H1 (cell line): ENCODE measurements around the gene ABL2. TPM values are rescaled to one million over a fixed set of nuclear protein-coding genes. Genes with fewer than 3 reads are reported as not detected.

Source experiments
- CTCF ChIA-PET: fragments of 300-600 bp; sonication (Branson Sonifier 250); formaldehyde crosslinking; loops from one replicate; lab custom pipeline; 2021; ENCODE audit not compliant: partially characterized antibody; lab: Charles Lee
- POLR2A ChIA-PET: fragments of 300-600 bp; sonication (Branson Sonifier 250); formaldehyde crosslinking; loops from one replicate; lab custom pipeline; 2021; ENCODE audit warnings: inconsistent platforms; ENCODE audit not compliant: partially characterized antibody; lab: Charles Lee
- DNase-seq, 2 experiments: peaks; one replicate each; pipeline versions ENCODE4 v3.0.0 to v3.0.0-alpha.2; 2010 to 2022; ENCODE audit warnings: low spot score in 2 of 2, low read depth in 1 of 2, mixed read lengths in 1 of 2
- FAIRE-seq: peaks from 2 replicates; lab custom pipeline; 2011; peaks lifted over from hg19 to GRCh38; lab: Jason Lieb, UNC
- H2AFZ ChIP-seq: 2 replicates; pipeline ENCODE4 v1.8.1; 2012; ENCODE audit warnings: low read length, inconsistent platforms
- H2AK5ac ChIP-seq: 2 replicates; pipeline ENCODE4 v1.6.1; 2013; ENCODE audit warnings: low read depth, low read length
- H2BK120ac ChIP-seq: replicated peaks from 2 replicates; pipeline ENCODE3; 2013; ENCODE audit warnings: low read depth, low read length, inconsistent platforms
- H2BK12ac ChIP-seq: 2 replicates; pipeline ENCODE4 v1.6.1; 2013; ENCODE audit warnings: low read depth, low read length
- H2BK15ac ChIP-seq: 2 replicates; pipeline ENCODE4 v1.6.1; 2013; ENCODE audit warnings: low read length
- H2BK20ac ChIP-seq: 2 replicates; pipeline ENCODE4 v1.6.1; 2013; ENCODE audit warnings: low read length
- H2BK5ac ChIP-seq: 2 replicates; pipeline ENCODE4 v1.6.1; 2013; ENCODE audit warnings: low read depth, low read length
- H3K14ac ChIP-seq: 2 replicates; pipeline ENCODE4 v1.6.1; 2013; ENCODE audit warnings: inconsistent platforms; ENCODE audit not compliant: insufficient read length
- H3K18ac ChIP-seq: 2 replicates; pipeline ENCODE4 v1.6.1; 2013; ENCODE audit warnings: low read length; ENCODE audit errors: extremely low read depth
- H3K23ac ChIP-seq: 2 replicates; pipeline ENCODE4 v1.6.1; 2013; ENCODE audit warnings: inconsistent platforms; ENCODE audit not compliant: insufficient read length
- H3K23me2 ChIP-seq: 2 replicates; pipeline ENCODE4 v1.6.1; 2013; ENCODE audit warnings: low read depth, low read length
- H3K27ac ChIP-seq: 2 replicates; pipeline ENCODE4 v1.6.1; 2011; ENCODE audit warnings: low read depth, low read length, inconsistent platforms
- H3K27me3 ChIP-seq, 4 experiments: replicated peaks in 1 of 4; 1 replicate in 1 of 4; 2 replicates in 3 of 4; pipeline versions ENCODE4 v1.6.1 to v1.8.1; 2011 to 2013; ENCODE audit warnings: low read length in 3 of 4, mild to moderate bottlenecking in 3 of 4, inconsistent platforms in 2 of 4, mixed read lengths in 2 of 4, moderate library complexity in 1 of 4; ENCODE audit not compliant: control insufficient read depth in 3 of 4, insufficient read depth in 3 of 4; ENCODE audit errors: extremely low read depth in 1 of 4
- H3K36me3 ChIP-seq, 4 experiments: 2 replicates each; pipeline versions ENCODE4 v1.6.1 to v1.8.1; 2011 to 2013; ENCODE audit warnings: mild to moderate bottlenecking in 4 of 4, low read length in 3 of 4, moderate library complexity in 2 of 4, control low read depth in 1 of 4, inconsistent platforms in 1 of 4; ENCODE audit not compliant: insufficient read depth in 4 of 4, control insufficient read depth in 2 of 4
- H3K4ac ChIP-seq: replicated peaks from 2 replicates; pipeline ENCODE3; 2013; ENCODE audit warnings: low read length, low read depth, mixed read lengths, inconsistent platforms; ENCODE audit not compliant: insufficient read length
- H3K4me1 ChIP-seq, 4 experiments: replicated peaks in 1 of 4; 1 replicate in 1 of 4; 2 replicates in 3 of 4; pipeline versions ENCODE4 v1.6.1 to v1.8.1; 2011 to 2013; ENCODE audit warnings: low read length in 3 of 4, inconsistent platforms in 2 of 4, mixed read lengths in 1 of 4; ENCODE audit not compliant: insufficient read depth in 4 of 4, control insufficient read depth in 3 of 4
- H3K4me2 ChIP-seq, 2 experiments: 2 replicates each; pipeline versions ENCODE4 v1.6.1 to v1.8.1; 2011 to 2013; ENCODE audit warnings: low read depth in 2 of 2, low read length in 2 of 2, control low read depth in 1 of 2, inconsistent platforms in 1 of 2, mild to moderate bottlenecking in 1 of 2; ENCODE audit not compliant: insufficient read depth in 1 of 2
- H3K4me3 ChIP-seq, 4 experiments: fragments of 200-600, 300-600 bp in 1 of 4; sonication (generic), shearing (Covaris generic), sonication (Bioruptor Twin) in 1 of 4; 2 replicates each; pipeline versions ENCODE4 v1.5.1 to v1.8.1; 2011 to 2016; ENCODE audit warnings: low read length in 4 of 4, low read depth in 3 of 4, control low read depth in 2 of 4, inconsistent platforms in 2 of 4, mild to moderate bottlenecking in 2 of 4, mixed read lengths in 1 of 4, moderate library complexity in 1 of 4; ENCODE audit not compliant: insufficient read depth in 2 of 4; ENCODE audit errors: extremely low read depth in 1 of 4
- H3K56ac ChIP-seq: replicated peaks from 2 replicates; pipeline ENCODE3; 2013; ENCODE audit warnings: low read depth, mild to moderate bottlenecking, mixed read lengths, low read length, inconsistent platforms; ENCODE audit not compliant: insufficient read length
- H3K79me1 ChIP-seq: 2 replicates; pipeline ENCODE4 v1.6.1; 2013; ENCODE audit warnings: low read depth, low read length, control low read depth
- H3K79me2 ChIP-seq, 2 experiments: 2 replicates each; pipeline versions ENCODE4 v1.6.1 to v1.8.1; 2012 to 2013; ENCODE audit warnings: low read length in 2 of 2, mild to moderate bottlenecking in 2 of 2, inconsistent platforms in 1 of 2; ENCODE audit not compliant: insufficient read depth in 2 of 2, control insufficient read depth in 1 of 2
- H3K9ac ChIP-seq, 4 experiments: replicated peaks in 1 of 4; 1 replicate in 1 of 4; 2 replicates in 3 of 4; pipeline versions ENCODE4 v1.6.1 to v1.8.1; 2011 to 2013; ENCODE audit warnings: low read depth in 3 of 4, low read length in 3 of 4, control low read depth in 2 of 4, mild to moderate bottlenecking in 2 of 4, moderate library complexity in 2 of 4, inconsistent platforms in 1 of 4; ENCODE audit errors: extremely low read depth in 1 of 4
- H3K9me3 ChIP-seq, 2 experiments: 2 replicates each; pipeline versions ENCODE4 v1.6.1 to v1.8.1; 2012 to 2013; ENCODE audit warnings: mild to moderate bottlenecking in 2 of 2, moderate library complexity in 2 of 2, control low read depth in 1 of 2, inconsistent platforms in 1 of 2, low read depth in 1 of 2, low read length in 1 of 2, mixed read lengths in 1 of 2; ENCODE audit not compliant: insufficient read depth in 2 of 2
- H4K20me1 ChIP-seq, 2 experiments: replicated peaks in 1 of 2; 2 replicates each; pipeline versions ENCODE3 to v1.8.1; 2011 to 2013; ENCODE audit warnings: inconsistent platforms in 2 of 2, low read length in 2 of 2, mild to moderate bottlenecking in 1 of 2; ENCODE audit not compliant: insufficient read depth in 2 of 2, control insufficient read depth in 1 of 2
- H4K5ac ChIP-seq: 2 replicates; pipeline ENCODE4 v1.6.1; 2013; ENCODE audit warnings: low read length, low read depth, mixed read lengths, inconsistent platforms; ENCODE audit not compliant: insufficient read length
- H4K8ac ChIP-seq: 2 replicates; pipeline ENCODE4 v1.8.0; 2013; ENCODE audit warnings: mild to moderate bottlenecking, moderate library complexity, low read length, inconsistent platforms; ENCODE audit not compliant: insufficient read depth; ENCODE audit errors: extremely low read depth
- H4K91ac ChIP-seq: replicated peaks from 2 replicates; pipeline ENCODE3; 2013; ENCODE audit warnings: low read length, mixed read lengths, inconsistent platforms; ENCODE audit not compliant: insufficient read length
- ASH2L ChIP-seq: fragments of 200-600, 300-600 bp; sonication (generic); IDR thresholded peaks from one replicate; pipeline ENCODE4 v1.7.1; 2017; ENCODE audit warnings: low read length
- BACH1 ChIP-seq: IDR thresholded peaks from 2 replicates; pipeline ENCODE4 v1.6.1; 2012; ENCODE audit warnings: low read length, improper control_type of control experiment
- CEBPB ChIP-seq: IDR thresholded peaks from 2 replicates; pipeline ENCODE4 v1.6.1; 2012; ENCODE audit warnings: low read depth, low read length
- CHD1 ChIP-seq: IDR thresholded peaks from 2 replicates; pipeline ENCODE4 v1.6.1; 2012; ENCODE audit warnings: low read depth, low read length, improper control_type of control experiment
- CHD2 ChIP-seq: IDR thresholded peaks from 2 replicates; pipeline ENCODE4 v1.6.1; 2012; ENCODE audit warnings: low read length, improper control_type of control experiment
- GTF2F1 ChIP-seq: IDR thresholded peaks from 2 replicates; pipeline ENCODE4 v1.6.1; 2012; ENCODE audit warnings: low read depth, low read length, improper control_type of control experiment, borderline replicate concordance
- NRF1 ChIP-seq: IDR thresholded peaks from 2 replicates; pipeline ENCODE4 v1.6.1; 2011; ENCODE audit warnings: mild to moderate bottlenecking, low read depth, low read length, improper control_type of control experiment
- PHF8 ChIP-seq: fragments of 200-600 bp; sonication (generic); conservative IDR thresholded peaks from 2 replicates; pipeline ENCODE4 v1.7.1; 2012; ENCODE audit warnings: low read depth, mild to moderate bottlenecking, inconsistent platforms, low read length, moderate library complexity
- POU5F1 ChIP-seq: IDR thresholded peaks from 2 replicates; pipeline ENCODE4 v1.6.1; 2011; ENCODE audit warnings: low read depth, mild to moderate bottlenecking, low read length, moderate library complexity
- RFX5 ChIP-seq: IDR thresholded peaks from 2 replicates; pipeline ENCODE4 v1.6.1; 2011; ENCODE audit warnings: low read depth, low read length, improper control_type of control experiment, borderline replicate concordance
- SAP30 ChIP-seq: fragments of 300-600 bp; sonication (generic); IDR thresholded peaks from 2 replicates; pipeline ENCODE4 v1.7.1; 2012; ENCODE audit warnings: low read length, moderate library complexity, mild to moderate bottlenecking, inconsistent platforms; ENCODE audit not compliant: insufficient read depth, insufficient replicate concordance
- polyA plus RNA-seq, 7 experiments: library from polyadenylated mRNA; depleted of rRNA in 3 of 7; stranded (reverse) in 5 of 7; unstranded in 2 of 7; fragments of >200 nt in 5 of 7; fragments of 200-250 nt in 2 of 7; gene quantifications; 1 replicate in 5 of 7; 2 replicates in 1 of 7; 4 replicates in 1 of 7; pipeline versions ENCODE4 v1.2.1 to v1.2.3, GENCODE V29; 2011 to 2013; ENCODE audit warnings: missing spikeins in 2 of 7, mixed read lengths in 2 of 7
- total RNA-seq: library from RNA; stranded (reverse); fragmentation: NEBNext Ultra II Directional; extraction: Animal tissue kit (Norgen Biotek cat#: 25700); gene quantifications from 2 replicates; pipeline ENCODE4 v1.2.1, GENCODE V29; 2021
- TF ChIP-seq, protein P1 (sequence below): IDR thresholded peaks from 2 replicates; pipeline ENCODE4 v1.6.1; 2012; ENCODE audit warnings: inconsistent platforms
- TF ChIP-seq, protein P2 (sequence below), 3 experiments: IDR thresholded peaks; 1 replicate in 2 of 3; 2 replicates in 1 of 3; pipeline versions ENCODE4 v1.5.1 to v1.6.1; 2011; ENCODE audit warnings: low read length in 3 of 3, mild to moderate bottlenecking in 3 of 3, inconsistent platforms in 2 of 3, low read depth in 1 of 3, moderate library complexity in 1 of 3; ENCODE audit not compliant: insufficient read depth in 1 of 3; ENCODE audit errors: control extremely low read depth in 1 of 3

Gene ABL2
- total and polyA plus RNA-seq, 2 of the 8 experiments (the other 6 are each of a cell fraction or from before 2014, with no cell fraction given): 4.5 to 19.1 TPM

DNA sequence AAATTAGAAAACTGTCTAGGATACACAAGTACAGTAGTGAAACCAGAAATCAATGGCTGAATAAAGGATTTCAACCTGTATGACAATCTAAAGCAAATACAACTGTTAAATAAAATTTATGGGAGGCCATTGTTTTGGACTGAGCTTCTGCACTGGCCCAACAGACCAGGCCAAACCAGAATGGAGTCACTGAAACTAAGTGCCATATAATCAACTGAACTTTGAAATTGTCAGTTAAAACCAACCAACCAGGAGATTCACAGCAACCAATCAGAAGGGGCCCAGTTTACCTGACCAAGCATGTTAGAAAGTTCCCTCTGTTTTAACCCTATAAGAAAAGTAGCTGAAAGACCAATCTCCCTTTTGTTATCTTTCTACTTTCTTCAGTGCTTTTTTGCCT, 33.6 kb upstream of the ABL2 start:
- Histone ChIP-seq H3K4me2 (no peak overlapping the region), H2BK5ac (no peak overlapping the region), H3K9me3 (no peaks in the 10 kb centered on the region; a peak in 1 of 4 replicates), H3K23ac (no peak overlapping the region), H4K91ac (no peak overlapping the region), H3K36me3 (no peaks in the 10 kb centered on the region), H3K4me1 (no peaks in the 10 kb centered on the region), H2BK12ac (no peak overlapping the region), H2AFZ (no peak overlapping the region), H3K79me1 (no peaks in the 10 kb centered on the region), H3K23me2 (no peaks in the 10 kb centered on the region), H2BK20ac (no peak overlapping the region), H3K14ac (no peak overlapping the region), H3K27me3 (no peaks in the 10 kb centered on the region), H2BK120ac (no peak overlapping the region), H3K4me3 (no peak overlapping the region), H3K27ac (no peak overlapping the region), H3K18ac (no peak overlapping the region), H4K8ac (no peak overlapping the region), H3K4ac (no peak overlapping the region), H3K79me2 (no peaks in the 10 kb centered on the region), H2AK5ac (no peak overlapping the region), H2BK15ac (no peak overlapping the region), H4K5ac (no peak overlapping the region), H3K9ac (no peak overlapping the region), H4K20me1 (no peaks in the 10 kb centered on the region), H3K56ac (no peak overlapping the region)
- CTCF ChIA-PET: interaction anchor here (1.0 to 1.5 kb wide), 3 partner anchors 11 to 21 kb away, joined by 3 to 4 read pairs (median 3); no protein-coding TSS in a partner anchor
- FAIRE-seq (no peak), DNase-seq (no peak)
- POLR2A ChIA-PET: no interaction called here
- TF ChIP-seq SAP30 (no peak), GTF2F1 (no peak), BACH1 (no peak), NRF1 (no peak), ASH2L (no peak), CHD1 (no peak), POU5F1 (no peak), PHF8 (no peak), RFX5 (no peak), CHD2 (no peak), CEBPB (no peak)
- TF ChIP-seq, protein P1, sequence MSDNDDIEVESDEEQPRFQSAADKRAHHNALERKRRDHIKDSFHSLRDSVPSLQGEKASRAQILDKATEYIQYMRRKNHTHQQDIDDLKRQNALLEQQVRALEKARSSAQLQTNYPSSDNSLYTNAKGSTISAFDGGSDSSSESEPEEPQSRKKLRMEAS: no peak
- TF ChIP-seq, protein P2, sequence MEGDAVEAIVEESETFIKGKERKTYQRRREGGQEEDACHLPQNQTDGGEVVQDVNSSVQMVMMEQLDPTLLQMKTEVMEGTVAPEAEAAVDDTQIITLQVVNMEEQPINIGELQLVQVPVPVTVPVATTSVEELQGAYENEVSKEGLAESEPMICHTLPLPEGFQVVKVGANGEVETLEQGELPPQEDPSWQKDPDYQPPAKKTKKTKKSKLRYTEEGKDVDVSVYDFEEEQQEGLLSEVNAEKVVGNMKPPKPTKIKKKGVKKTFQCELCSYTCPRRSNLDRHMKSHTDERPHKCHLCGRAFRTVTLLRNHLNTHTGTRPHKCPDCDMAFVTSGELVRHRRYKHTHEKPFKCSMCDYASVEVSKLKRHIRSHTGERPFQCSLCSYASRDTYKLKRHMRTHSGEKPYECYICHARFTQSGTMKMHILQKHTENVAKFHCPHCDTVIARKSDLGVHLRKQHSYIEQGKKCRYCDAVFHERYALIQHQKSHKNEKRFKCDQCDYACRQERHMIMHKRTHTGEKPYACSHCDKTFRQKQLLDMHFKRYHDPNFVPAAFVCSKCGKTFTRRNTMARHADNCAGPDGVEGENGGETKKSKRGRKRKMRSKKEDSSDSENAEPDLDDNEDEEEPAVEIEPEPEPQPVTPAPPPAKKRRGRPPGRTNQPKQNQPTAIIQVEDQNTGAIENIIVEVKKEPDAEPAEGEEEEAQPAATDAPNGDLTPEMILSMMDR (IDR thresholded peaks at IDR 0.05; ENCODE audit: control extremely low read depth in 1 of 3, insufficient read depth in 1 of 3, low read depth in 1 of 3, low read length in 3 of 3): no peak
